Vagina (tissue), 2 donors: ENCODE measurements around the gene ZNF775.

Source experiments
- POLR2AphosphoS5 ChIP-seq, 2 donors: sonication (generic); formaldehyde crosslinking; IDR thresholded peaks; one replicate each; pipeline ENCODE4 v1.9.0; 2017; ENCODE audit warnings: antibody characterized with exemption in 2 of 2, mild to moderate bottlenecking in 2 of 2, low read depth in 1 of 2; ENCODE audit not compliant: insufficient read depth in 1 of 2
- TF ChIP-seq, protein P1 (sequence below), 3 experiments: fragments of 450-650 bp in 2 of 3; fragments of 200-600 bp in 1 of 3; sonication (generic) in 1 of 3; IDR thresholded peaks; one replicate each; pipeline ENCODE4 v1.5.1; 2017 to 2019; ENCODE audit warnings: antibody characterized with exemption in 3 of 3, mild to moderate bottlenecking in 2 of 3, moderate library complexity in 2 of 3

- TF ChIP-seq, protein P1, sequence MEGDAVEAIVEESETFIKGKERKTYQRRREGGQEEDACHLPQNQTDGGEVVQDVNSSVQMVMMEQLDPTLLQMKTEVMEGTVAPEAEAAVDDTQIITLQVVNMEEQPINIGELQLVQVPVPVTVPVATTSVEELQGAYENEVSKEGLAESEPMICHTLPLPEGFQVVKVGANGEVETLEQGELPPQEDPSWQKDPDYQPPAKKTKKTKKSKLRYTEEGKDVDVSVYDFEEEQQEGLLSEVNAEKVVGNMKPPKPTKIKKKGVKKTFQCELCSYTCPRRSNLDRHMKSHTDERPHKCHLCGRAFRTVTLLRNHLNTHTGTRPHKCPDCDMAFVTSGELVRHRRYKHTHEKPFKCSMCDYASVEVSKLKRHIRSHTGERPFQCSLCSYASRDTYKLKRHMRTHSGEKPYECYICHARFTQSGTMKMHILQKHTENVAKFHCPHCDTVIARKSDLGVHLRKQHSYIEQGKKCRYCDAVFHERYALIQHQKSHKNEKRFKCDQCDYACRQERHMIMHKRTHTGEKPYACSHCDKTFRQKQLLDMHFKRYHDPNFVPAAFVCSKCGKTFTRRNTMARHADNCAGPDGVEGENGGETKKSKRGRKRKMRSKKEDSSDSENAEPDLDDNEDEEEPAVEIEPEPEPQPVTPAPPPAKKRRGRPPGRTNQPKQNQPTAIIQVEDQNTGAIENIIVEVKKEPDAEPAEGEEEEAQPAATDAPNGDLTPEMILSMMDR (IDR thresholded peaks at IDR 0.05) = no peak
- no peak for TF ChIP-seq POLR2AphosphoS5 (IDR thresholded peaks at IDR 0.05; ENCODE audit: insufficient read depth in 1 of 2, low read depth in 1 of 2)
These were observed 45.5 kb upstream of the ZNF775 start for GRCh38 chr7:150333659-150334058.
